DMS79 treated with DMSO at 0.1 percent for 48 hours (cell line): ENCODE results near the gene PGP.

ENCODE experiments used
- DNase-seq: peaks from one replicate; lab custom pipeline; 2025; lab: John Stamatoyannopoulos, UW

Gene PGP

DNA sequence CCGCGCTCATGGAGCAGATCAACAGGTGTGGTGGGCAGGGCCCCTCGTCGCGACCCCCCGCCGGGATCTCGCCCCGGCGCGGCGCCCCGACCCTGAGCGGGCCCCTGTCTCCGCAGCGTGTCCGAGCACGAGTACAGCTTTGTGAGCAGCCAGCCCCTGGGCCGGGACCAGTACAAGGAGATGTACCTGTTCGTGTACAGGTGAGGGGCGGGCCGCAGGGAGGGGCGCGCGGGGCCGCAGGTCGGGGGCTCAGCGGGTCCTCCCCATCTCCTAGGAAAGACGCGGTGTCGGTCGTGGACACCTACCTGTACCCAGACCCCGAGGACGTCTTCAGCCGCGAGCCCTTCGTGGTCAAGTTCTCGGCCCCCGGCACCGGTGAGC, 22.5 kb upstream of the PGP start:
- DNase-seq, result no peak

DNA sequence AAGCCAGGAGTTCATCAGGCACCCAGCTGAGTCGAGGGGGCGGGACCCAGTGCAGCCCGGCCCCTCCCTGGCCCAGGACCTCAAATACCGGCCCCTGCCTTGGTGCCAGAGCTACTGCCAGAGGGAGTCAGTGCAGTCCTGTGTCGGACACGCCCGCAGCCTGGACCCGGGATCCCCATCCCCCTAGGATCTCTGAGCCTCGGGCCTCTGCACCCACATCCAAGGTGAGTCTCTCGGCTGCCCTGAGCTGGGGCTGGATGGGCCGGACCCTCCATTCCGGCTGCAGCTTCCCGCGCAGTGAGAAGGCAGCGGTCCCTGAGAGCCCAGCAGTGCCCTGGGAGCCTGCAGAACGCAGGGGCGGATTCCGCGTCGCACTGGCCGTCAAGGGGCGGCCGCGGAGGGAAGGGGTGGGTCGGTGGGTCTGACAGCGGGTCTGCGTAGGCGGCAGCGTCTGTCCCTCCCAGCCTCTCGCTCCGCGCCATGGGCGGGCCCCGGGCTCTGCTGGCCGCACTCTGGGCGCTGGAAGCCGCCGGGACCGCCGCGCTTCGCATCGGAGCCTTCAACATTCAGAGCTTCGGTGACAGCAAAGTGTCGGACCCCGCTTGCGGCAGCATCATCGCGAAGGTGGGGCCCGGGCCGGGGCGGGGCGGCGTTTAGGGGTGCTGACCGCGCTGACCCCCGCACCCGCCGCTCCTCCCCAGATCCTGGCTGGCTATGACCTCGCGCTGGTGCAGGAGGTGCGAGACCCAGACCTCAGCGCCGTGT, 21.9 kb upstream of the PGP start, which contains the start of gene DNASE1L2:
Gene DNASE1L2 (plus strand): TSS at position 108 of the 765 bp plus-strand sequence. CDS start 373 bp downstream, at position 481.
- no peak for DNase-seq

DNA sequence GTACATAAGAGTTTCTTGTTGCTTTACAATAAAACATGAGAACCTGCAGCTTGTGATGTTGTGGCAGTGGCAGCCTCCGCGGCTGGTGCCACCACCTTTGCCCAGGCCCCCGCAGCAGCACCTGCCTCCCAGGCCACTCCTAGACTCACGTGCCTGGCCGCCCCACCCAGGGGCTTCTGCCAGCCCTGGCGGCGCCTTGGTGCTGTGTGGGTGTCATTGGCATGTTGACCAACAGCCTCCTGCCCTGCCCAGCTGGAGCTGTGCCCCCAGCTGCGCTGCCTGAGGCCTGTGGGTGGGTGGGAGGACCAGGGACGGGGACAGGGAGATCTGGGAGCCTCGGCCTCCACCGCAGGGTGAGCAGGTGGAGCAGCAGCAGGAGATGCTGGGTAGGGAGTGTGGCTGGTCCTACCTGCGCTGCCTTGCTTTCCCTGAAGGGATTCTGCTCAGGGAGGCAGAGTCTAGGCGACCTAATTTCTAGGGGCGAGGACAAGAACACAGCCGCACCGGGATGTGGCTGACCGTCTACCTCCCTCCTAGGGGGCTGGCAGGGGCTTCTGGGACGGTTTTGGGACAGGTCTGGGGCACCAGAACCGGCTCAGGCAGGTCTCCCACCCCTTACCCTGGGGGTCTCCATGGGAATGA, 21.2 kb upstream of the PGP start:
- no peak for DNase-seq

DNA sequence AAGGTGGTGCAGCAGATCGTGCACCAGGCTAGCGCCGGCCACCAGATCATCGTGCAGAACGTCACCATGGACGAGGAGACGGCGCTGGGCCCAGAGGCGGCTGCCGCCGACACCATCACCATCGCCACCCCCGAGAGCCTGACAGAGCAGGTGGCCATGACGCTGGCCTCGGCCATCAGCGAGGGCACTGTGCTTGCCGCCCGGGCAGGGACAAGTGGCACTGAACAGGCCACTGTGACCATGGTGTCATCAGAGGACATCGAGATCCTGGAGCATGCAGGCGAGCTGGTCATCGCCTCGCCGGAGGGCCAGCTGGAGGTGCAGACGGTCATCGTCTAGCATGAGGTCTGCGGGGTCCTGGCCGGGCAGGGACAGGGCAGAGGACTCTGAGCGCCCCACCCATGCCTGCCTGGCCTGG, 20.6 kb upstream of the PGP start:
- DNase-seq, result no peak

DNA sequence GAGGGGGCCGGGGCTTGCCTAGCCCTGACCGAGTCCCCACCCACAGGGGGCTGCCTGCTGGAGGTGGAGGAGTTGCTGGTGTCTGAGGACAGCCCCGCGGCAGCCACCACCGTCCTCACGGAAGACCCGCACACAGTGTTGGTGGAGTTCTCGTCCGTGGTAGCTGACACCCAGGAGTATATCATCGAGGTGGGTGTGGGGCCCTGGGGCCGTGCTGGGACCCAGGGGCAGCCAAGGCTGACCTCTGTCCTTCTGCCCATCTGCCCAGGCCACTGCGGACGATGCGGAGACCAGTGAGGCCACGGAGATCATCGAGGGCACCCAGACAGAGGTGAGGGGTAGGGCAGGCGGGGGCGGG, 20.2 kb upstream of the PGP start:
- no peak for DNase-seq

DNA sequence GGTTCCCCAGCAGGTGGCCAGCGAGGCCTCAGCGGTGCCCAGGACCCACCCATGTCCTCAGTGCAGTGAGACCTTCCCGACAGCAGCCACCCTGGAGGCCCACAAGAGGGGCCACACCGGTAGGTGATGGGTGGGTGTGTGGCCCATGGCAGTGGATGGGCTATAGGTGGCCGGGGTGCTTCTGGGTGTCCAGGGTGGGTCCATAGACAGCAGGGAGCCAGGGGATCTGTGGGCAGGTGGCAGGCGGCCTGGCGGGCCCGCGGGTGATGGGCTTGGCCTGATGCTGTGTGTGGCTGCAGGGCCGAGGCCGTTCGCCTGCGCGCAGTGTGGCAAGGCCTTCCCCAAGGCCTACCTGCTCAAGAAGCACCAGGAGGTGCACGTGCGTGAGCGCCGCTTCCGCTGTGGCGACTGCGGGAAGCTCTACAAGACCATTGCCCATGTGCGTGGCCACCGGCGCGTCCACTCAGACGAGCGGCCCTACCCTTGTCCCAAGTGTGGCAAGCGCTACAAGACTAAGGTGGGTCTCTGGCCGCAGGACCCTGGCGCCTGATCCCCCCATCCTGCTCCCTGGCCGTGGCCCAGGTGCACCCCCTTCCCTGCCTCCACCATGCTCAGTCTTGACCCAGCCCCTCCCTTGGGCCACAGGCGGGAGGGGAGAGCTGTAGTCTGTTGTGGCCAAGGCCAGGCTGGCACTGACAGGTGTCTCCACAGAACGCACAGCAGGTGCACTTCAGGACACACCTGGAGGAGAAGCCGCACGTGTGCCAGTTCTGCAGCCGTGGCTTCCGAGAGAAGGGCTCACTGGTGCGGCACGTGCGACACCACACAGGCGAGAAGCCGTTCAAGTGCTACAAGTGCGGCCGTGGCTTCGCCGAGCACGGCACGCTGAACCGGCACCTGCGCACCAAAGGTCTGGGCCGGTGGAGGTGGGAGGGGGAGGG, 19.5 kb upstream of the PGP start:
- DNase-seq, result peak; percentile 74

DNA sequence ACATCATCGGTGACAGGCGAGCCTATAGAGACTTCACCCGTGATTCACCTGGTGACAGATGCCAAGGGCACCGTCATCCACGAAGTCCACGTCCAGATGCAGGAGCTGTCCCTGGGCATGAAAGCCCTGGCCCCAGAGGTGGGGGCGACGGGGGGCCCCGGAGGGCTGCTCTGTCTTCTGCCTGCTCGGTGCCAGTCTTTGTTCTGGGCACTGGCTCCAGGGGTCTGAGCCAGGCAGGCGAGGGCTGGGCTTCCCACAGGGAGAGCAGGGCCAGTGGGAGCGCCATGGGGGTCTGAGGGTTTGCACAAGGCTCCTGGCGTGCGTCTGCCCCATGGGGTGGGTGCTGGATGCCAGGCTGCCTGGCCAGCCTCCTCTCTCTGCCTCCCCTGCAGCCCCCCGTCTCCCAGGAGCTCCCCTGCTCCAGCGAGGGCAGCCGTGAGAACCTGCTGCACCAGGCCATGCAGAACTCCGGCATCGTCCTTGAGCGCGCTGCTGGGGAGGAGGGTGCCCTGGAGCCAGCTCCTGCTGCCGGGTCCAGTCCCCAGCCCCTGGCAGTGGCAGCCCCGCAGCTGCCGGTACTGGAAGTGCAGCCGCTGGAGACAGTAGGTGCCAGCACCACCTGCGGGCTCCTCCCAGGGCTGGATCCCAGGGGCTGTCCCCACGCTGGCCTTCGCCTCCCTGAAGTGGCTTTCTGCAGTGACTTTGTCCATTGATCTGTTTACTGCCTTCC, 18.6 kb upstream of the PGP start:
- DNase-seq, result no peak

DNA sequence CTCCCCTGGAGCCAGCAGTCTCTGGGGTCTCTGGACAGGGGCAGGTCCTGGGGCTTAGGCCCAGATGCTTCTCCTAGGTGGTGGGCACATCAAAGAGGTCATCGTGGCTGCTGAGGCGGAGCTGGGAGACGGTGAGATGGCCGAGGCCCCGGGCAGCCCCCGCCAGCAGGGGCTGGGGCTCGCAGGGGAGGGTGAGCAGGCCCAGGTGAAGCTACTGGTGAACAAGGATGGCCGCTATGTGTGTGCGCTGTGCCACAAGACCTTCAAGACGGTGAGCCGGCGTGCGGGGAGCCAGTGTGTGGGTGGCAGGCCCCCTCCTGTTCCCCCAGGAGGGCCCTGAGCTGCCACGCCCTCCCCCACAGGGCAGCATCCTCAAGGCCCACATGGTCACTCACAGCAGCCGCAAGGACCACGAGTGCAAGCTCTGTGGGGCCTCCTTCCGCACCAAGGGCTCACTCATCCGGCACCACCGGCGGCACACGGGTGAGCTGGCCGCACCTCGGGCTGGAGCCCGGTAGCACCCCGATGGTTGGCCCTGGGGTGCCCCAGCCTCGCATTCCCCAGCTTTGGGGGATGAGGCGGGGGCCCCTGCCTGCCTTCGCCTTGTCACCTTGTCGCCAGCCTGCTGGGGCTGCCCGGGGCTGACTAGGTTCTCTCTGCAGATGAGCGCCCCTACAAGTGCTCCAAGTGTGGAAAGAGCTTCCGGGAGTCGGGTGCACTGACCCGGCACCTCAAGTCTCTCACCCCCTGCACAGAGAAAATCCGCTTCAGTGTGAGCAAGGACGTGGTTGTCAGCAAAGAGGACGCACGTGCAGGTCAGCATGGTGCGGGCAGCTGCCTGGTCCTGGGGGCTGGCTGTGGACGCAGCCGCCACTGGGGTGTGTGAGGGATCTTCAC, 17.7 kb upstream of the PGP start:
- no peak for DNase-seq

DNA sequence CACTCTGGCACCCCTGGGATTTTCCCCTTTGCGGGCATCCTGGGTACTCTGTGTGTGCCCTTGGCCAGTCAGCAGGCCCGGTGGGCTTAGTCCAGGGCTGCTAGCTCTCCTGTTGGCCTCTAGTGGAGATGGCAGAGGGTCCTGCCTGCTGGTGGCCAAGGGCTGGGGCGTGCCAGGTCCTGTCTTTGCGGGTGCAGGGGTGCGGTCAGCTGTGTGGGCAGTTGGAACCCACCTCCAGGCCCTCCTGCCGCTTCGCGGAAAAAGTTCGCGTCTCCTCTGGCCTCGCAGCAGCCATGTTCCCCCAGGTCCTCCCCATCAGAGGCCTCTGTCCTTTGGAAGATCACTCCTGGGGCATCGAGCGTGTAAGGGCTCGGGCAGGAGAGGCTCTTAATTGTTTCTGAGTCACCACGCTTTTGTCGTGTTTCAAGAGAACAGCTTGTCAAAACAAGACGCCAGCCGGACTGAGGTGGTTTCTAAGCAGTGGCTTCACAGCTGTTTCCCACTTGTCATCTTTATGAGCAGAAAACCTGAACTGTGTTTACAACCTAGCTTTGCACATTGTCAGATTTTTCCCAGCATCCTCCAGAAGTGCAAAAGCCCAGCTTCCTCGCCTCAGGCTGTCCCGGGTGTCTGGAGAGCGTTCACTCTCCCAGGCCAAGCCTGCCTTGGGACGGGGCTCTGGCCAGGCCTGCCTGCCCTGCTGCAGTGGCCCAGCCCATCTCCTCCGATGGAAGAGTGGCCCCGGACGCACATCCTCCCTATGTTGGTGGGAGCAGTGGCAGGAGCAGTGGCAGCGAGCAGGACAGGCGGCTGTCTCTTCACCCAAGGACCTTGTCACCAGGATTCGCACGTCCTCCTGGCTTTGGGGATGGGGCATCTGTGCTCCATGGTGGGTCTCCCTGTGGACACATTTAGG, 16.6 kb upstream of the PGP start:
- peak; percentile 84 for DNase-seq

DNA sequence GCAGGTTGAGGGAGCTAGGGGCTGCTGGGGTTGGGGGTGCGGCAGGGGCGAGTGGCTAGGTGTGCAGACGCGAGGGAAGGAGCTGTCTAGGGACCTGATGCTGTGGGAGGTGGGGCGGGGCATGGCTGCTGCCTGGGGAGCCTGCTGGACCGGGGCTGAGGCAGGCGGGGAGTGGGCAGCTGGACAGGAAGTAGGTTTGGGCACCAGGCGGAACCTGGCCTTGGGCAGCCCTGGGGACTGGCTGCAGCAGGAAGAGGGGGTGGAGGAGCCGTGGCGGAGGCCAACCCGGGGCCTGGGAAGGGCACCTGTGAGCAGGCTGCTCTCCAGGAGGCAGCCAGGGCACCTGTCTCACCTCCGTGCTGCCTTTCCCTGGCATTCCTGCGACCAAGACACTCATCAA, 15.7 kb upstream of the PGP start:
- DNase-seq, result no peak

DNA sequence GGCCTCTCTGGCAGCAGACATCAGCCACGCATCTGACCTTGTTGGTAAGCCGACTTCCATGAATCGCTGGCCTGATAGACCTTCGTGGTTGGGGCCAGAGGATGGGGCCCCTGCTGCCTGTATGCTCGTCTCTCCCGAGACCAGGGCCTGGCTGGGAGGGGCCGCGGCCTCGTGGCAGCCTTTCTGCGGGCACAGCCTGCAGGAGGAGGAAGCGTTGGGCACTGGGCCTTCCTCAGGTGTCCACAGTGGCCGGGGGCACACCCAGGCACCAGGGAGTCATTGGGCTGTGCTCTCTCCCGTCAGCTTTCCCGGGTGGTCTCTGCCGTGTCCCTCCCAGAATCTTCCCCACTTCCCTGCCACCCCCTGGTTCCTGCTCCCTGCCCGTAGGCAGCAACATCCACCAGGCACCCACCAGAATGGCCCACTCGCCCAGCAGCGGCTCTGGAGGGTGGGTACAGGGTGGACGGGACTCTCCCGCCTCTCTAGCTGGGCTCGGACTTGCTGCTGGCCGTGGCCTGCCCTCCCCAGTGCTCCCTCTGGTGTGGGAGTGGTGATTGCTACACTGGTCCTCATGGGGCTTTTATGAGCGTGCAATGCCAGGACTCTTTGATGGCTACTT, 15.1 kb upstream of the PGP start:
- no peak for DNase-seq

DNA sequence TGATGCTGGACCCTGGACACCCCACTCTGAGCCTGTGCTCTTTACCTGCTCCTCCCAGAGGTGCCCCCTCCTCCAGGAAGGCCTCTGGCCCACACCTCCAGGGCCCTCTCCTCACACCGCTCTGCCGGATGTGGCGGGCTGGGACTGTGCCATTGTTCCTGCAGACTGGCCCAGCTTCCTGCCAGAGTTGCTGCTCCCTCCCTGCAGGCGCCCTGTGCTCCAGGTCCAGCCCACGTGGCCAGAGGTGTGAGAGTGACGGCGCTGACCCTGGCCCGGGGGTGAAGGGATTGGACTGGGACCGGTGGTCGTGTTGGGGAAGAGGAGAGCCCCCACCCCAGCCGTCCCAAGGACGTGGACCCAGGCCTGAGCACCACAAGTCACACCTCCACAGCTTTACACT, 14.5 kb upstream of the PGP start:
- DNase-seq, result no peak

DNA sequence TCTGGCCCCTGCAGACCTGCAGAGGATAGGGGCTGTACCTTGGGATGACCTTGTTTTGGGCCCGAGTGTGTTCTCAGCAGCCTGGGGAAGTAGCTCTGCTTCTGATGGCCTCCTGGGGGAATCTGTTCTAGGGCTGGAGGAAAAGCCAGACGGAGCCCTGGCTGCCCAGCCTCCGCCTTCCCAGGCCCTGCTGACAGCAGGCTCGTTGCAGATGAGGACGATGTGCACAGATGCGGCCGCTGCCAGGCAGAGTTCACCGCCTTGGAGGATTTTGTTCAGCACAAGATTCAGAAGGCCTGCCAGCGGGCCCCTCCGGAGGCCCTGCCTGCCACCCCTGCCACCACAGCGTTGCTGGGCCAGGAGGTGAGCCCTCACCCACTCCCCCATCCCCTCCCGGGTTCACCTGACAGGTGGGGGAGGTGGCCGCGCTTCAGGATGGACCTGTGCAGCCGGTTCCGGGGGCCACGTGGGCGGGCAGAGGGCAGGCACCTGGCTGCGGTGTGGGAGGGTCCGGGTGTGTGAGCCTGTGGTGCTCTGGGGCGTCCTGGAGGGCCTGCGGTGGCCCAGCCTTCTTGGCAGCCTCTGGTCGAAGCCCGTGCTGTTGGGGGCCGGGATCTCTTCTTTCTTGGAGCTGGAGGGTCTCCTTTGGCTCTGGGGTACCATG, 13.7 kb upstream of the PGP start:
- no peak for DNase-seq

DNA sequence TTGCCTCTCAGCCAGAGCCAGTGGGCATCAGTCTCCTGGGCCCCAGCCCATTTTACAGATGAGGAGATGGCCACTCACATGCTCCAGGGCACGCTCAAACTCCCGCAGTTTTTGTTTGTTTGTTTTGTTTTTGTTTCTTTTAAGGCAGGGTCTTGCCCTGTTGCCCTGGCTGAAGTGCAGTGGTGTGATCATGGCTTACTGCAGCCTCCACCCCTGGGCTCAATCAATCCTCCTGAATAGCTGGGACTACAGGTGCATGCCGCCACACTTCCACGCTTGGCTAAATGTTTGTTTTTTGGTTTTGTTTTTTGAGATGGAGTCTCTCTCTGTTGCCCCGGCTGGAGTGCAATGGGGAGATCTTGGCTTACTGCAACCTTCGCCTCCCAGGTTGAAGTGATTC, 12.3 kb upstream of the PGP start:
- DNase-seq, result no peak

DNA sequence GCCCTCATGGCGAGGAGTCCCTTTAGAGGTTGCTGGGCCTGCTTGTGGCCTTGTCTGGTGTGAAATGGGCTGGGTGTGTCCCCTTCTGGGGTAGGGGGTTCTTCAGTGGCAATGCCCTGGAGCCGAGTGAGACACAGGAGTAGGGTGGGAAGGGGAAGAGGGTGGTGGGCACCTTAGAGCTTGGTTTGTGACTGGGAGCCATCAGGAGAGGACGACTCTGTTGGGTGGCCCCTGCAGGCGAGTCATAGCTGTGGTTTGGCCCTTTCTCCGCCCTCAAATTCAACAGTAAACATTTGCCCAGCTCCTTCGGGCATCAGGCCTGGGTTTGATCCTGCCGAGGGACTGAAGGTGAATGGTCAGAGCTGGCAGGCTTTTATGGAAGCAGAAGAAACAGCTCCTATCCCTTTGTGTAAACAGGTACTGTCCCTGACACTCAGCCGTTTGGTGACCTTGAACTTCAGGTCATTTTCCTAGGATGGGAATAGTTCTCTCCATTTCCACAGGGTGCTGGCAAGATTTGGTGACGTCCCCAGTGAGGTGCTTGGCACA, 11.7 kb upstream of the PGP start:
- DNase-seq, result no peak

DNA sequence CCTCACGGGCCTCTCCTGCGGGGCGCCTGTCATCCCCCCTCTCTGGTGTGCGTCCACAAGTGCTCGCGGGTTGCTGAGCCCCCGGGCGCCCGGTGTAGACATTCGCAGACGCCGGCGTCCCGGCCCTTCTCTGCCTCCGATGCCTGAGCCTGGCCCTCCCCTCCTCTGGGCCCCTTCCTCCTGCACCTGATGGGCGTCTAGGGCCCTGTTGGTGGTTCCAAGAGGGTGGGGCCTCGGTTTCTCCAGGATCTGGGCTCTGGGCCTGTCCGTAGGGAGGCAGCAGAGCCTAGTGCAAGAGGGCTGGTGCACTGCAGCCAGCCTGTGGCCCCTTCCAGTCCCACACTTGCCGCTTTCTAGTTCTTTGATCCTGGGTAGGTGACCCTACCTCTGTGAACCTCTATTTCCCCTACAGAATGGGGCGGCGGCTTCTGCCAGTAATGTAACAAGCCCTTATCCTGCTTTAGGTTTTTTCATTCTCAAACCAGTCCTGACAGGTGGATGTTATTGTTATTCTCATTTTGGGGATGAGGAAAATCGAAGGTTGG, 9.4 kb upstream of the PGP start:
- DNase-seq, result peak; percentile 14

DNA sequence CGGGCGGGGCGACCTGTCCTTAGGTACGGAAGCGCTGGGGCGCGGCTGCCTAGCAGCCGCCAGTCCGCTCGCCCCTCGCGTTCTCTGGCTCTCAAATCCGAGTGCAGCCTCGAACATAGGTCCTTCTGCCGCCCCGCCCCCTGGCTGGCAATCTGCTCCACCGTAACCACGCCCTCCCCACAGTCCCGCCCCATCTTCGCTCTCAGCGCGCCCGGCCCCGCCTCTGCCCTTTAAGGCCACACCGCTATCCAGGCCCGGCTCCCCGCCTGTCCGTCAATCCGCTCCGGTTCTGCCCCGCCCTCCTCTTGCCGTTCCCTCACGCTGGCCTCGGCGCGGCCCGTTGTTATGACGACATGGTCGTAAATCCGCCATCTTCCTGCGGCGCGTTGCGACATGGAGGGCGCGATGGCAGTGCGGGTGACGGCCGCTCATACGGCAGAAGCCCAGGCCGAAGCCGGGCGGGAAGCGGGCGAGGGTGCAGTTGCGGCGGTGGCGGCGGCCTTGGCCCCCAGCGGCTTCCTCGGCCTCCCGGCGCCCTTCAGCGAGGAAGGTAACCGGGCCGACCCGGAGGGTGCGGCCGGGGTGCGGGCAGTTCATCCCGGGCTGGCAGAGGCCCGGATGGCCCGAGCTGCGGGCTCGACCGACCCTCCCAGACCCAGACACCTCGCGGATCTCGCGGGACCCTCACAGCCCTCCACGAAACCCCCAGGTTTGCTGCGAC, 8.7 kb upstream of the PGP start, which contains the start of gene E4F1:
Gene E4F1 (plus strand): TSS at position 371 of the 721 bp plus-strand sequence. CDS start 23 bp downstream, at position 394.
- peak; percentile 97 for DNase-seq
